ENCODE data around the gene YPEL1. TPM values are rescaled to one million over a fixed set of nuclear protein-coding genes. Genes with fewer than 3 reads are reported as not detected.
"Not testable (repeated sequence)": the region's sequence is repeated elsewhere in the genome, so short reads cannot be mapped to it uniquely, and the experiment has no call there.

YPEL1 gene
- total and polyA plus RNA-seq, 4 donors: 1.6 to 15.1 (median 3.5) TPM

- 95 to 99% methylated on average over 19 of the region's 19 CpGs for WGBS, 2 donors
- no peak for DNase-seq
These were observed 9.5 kb downstream of the YPEL1 start for GRCh38 chr22:21725956-21726649.

GRCh38 chr22:21724496-21724895 is 11.1 kb downstream of the YPEL1 start:
- H3K4me1 ChIP-seq (ENCODE audit: control insufficient read depth in 5 of 5, insufficient read depth in 5 of 5, low read length in 5 of 5); H3K27ac ChIP-seq (ENCODE audit: low read depth in 1 of 2, low read length in 1 of 2); H3K9me3 ChIP-seq (ENCODE audit: control insufficient read depth in 4 of 4, insufficient read depth in 3 of 4, low read length in 3 of 4); H3K27me3 ChIP-seq (ENCODE audit: control insufficient read depth in 3 of 3, insufficient read depth in 3 of 3, low read length in 2 of 3); ATAC-seq (ENCODE audit: insufficient read depth, low FRiP score); H3K9ac ChIP-seq (ENCODE audit: insufficient read depth in 1 of 2, low read length in 2 of 2); DNase-seq; H3K4me3 ChIP-seq; H3K36me3 ChIP-seq (ENCODE audit: control insufficient read depth in 4 of 4, insufficient read depth in 4 of 4, low read length in 4 of 4): not testable (repeated sequence)
- WGBS, 2 donors: 96 to 99% methylated on average over 3 of the region's 3 CpGs

More at GRCh38 chr22:21725956-21726649, 9.5 kb downstream of the YPEL1 start:
- no peaks in the 10 kb centered on the region for H3K4me1 ChIP-seq (ENCODE audit: control insufficient read depth in 5 of 5, insufficient read depth in 5 of 5, low read length in 5 of 5)
- ATAC-seq (ENCODE audit: insufficient read depth, low FRiP score): no peak
- H3K36me3 ChIP-seq (ENCODE audit: control insufficient read depth in 4 of 4, insufficient read depth in 4 of 4, low read length in 4 of 4): no peaks in the 10 kb centered on the region
- H3K9ac ChIP-seq (ENCODE audit: insufficient read depth in 1 of 2, low read length in 2 of 2): no peak overlapping the region
- TF ChIP-seq, protein P1, sequence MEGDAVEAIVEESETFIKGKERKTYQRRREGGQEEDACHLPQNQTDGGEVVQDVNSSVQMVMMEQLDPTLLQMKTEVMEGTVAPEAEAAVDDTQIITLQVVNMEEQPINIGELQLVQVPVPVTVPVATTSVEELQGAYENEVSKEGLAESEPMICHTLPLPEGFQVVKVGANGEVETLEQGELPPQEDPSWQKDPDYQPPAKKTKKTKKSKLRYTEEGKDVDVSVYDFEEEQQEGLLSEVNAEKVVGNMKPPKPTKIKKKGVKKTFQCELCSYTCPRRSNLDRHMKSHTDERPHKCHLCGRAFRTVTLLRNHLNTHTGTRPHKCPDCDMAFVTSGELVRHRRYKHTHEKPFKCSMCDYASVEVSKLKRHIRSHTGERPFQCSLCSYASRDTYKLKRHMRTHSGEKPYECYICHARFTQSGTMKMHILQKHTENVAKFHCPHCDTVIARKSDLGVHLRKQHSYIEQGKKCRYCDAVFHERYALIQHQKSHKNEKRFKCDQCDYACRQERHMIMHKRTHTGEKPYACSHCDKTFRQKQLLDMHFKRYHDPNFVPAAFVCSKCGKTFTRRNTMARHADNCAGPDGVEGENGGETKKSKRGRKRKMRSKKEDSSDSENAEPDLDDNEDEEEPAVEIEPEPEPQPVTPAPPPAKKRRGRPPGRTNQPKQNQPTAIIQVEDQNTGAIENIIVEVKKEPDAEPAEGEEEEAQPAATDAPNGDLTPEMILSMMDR (IDR thresholded peaks at IDR 0.05; ENCODE audit: control extremely low read depth, extremely low read depth): no peak
- H3K27me3 ChIP-seq (ENCODE audit: control insufficient read depth in 3 of 3, insufficient read depth in 3 of 3, low read length in 2 of 3): no peaks in the 10 kb centered on the region
- H3K9me3 ChIP-seq (ENCODE audit: control insufficient read depth in 4 of 4, insufficient read depth in 3 of 4, low read length in 3 of 4): peaks cover 0 to 3% (median 0%) of the 10 kb centered on the region in 4 donors
- H3K27ac ChIP-seq (ENCODE audit: low read depth in 1 of 2, low read length in 1 of 2): no peak overlapping the region
- H3K4me3 ChIP-seq: no peak overlapping the region

- H3K36me3 ChIP-seq (ENCODE audit: control insufficient read depth in 4 of 4, insufficient read depth in 4 of 4, low read length in 4 of 4); H3K4me1 ChIP-seq (ENCODE audit: control insufficient read depth in 5 of 5, insufficient read depth in 5 of 5, low read length in 5 of 5); H3K9me3 ChIP-seq (ENCODE audit: control insufficient read depth in 4 of 4, insufficient read depth in 3 of 4, low read length in 3 of 4); H3K27ac ChIP-seq (ENCODE audit: low read depth in 1 of 2, low read length in 1 of 2); ATAC-seq (ENCODE audit: insufficient read depth, low FRiP score); H3K27me3 ChIP-seq (ENCODE audit: control insufficient read depth in 3 of 3, insufficient read depth in 3 of 3, low read length in 2 of 3); H3K9ac ChIP-seq (ENCODE audit: insufficient read depth in 1 of 2, low read length in 2 of 2); H3K4me3 ChIP-seq; DNase-seq: not testable (repeated sequence)
- 95 to 96% methylated on average over 15 of the region's 15 CpGs for WGBS, 2 donors
These were observed 14.3 kb downstream of the YPEL1 start for GRCh38 chr22:21721195-21721852.

- not testable (repeated sequence) for H3K27me3 ChIP-seq (ENCODE audit: control insufficient read depth in 3 of 3, insufficient read depth in 3 of 3, low read length in 2 of 3); H3K9ac ChIP-seq (ENCODE audit: insufficient read depth in 1 of 2, low read length in 2 of 2); H3K27ac ChIP-seq (ENCODE audit: low read depth in 1 of 2, low read length in 1 of 2); ATAC-seq (ENCODE audit: insufficient read depth, low FRiP score); H3K36me3 ChIP-seq (ENCODE audit: control insufficient read depth in 4 of 4, insufficient read depth in 4 of 4, low read length in 4 of 4); H3K4me1 ChIP-seq (ENCODE audit: control insufficient read depth in 5 of 5, insufficient read depth in 5 of 5, low read length in 5 of 5); H3K9me3 ChIP-seq (ENCODE audit: control insufficient read depth in 4 of 4, insufficient read depth in 3 of 4, low read length in 3 of 4); H3K4me3 ChIP-seq; DNase-seq
- WGBS, 2 donors: 97% methylated on average over 10 of the region's 10 CpGs
These were observed 15.3 kb downstream of the YPEL1 start for GRCh38 chr22:21720191-21720859.

All from lung (tissue), 12 donors.